GM10266 (cell line): Measurements from ENCODE around the gene CPT1C.

ENCODE experiments used
- DNase-seq: peaks from one replicate; pipeline ENCODE4 v3.0.0; 2012; ENCODE audit errors: extremely low spot score
- CTCF ChIP-seq: IDR thresholded peaks from 2 replicates; pipeline ENCODE4 v1.5.1; 2012; ENCODE audit warnings: mild to moderate bottlenecking, low read depth; ENCODE audit not compliant: control insufficient read depth, insufficient read depth; ENCODE audit errors: missing control alignments

CPT1C gene

GRCh38 chr19:49700563-49700962 lies 9.6 kb downstream of the CPT1C start:
- no peak for TF ChIP-seq CTCF

GRCh38 chr19:49701271-49701786 lies 10.4 kb downstream of the CPT1C start:
- DNase-seq: no peak
- TF ChIP-seq CTCF: no peak

More at GRCh38 chr19:49700563-49700962, 9.6 kb downstream of the CPT1C start:
- DNase-seq: no peak

GRCh38 chr19:49704888-49705642 lies 14.1 kb downstream of the CPT1C start:
- TF ChIP-seq CTCF: no peak

GRCh38 chr19:49705919-49706318 lies 15.0 kb downstream of the CPT1C start:
- no peak for DNase-seq
- no peak for TF ChIP-seq CTCF

More at GRCh38 chr19:49704888-49705642, 14.1 kb downstream of the CPT1C start:
- DNase-seq: no peak

- TF ChIP-seq CTCF: no peak
- DNase-seq: no peak
Measured at GRCh38 chr19:49710372-49710951, 19.5 kb downstream of the CPT1C start.

GRCh38 chr19:49712397-49712859 lies 21.5 kb downstream of the CPT1C start:
- no peak for DNase-seq
- TF ChIP-seq CTCF: no peak
